OCI-LY3 (cell line): ENCODE measurements around the gene SUSD1.
"Not testable (repeated sequence)": the region's sequence is repeated elsewhere in the genome, so short reads cannot be mapped to it uniquely, and the experiment has no call there.

ENCODE experiments used
- CTCF ChIP-seq: fragments of 200-600, 300-600 bp; sonication (generic); IDR thresholded peaks from 2 replicates; pipeline ENCODE4 v1.5.1; 2014; ENCODE audit warnings: antibody characterized with exemption, low read length, low read depth
- EZH2phosphoT487 ChIP-seq: fragments of 200-600 bp; shearing (Covaris generic); IDR thresholded peaks from 2 replicates; pipeline ENCODE4 v1.6.1; 2018; ENCODE audit warnings: antibody characterized with exemption, mixed run types, low read depth

DNA sequence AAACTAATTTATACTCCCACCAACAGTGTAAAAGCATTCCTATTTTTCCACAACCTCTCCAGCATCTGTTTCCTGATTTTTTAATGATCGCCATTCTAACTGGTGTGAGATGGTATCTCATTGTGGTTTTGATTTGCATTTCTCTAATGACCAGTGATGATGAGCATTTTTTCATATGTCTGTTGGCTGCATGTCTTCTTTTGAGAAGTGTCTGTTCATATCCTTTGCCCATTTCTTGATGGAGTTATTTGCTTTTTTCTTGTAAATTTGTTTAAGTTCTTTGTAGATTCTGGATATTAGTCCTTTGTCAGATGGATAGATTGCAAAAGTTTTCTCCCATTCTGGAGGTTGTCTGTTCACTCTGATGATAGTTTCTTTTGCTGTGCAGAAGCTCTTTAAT lies 15.2 kb upstream of the SUSD1 start:
- TF ChIP-seq CTCF, EZH2phosphoT487: not testable (repeated sequence)
